Esophagus muscularis mucosa (tissue), 4 donors: ENCODE results near the gene FMN2.

Experiments used
- CTCF ChIP-seq, 3 experiments: fragments of 200-600 bp in 2 of 3; fragments of 450-650 bp in 1 of 3; sonication (generic) in 2 of 3; IDR thresholded peaks; one replicate each; pipeline ENCODE4 v1.5.1; 2017 to 2019; ENCODE audit warnings: antibody characterized with exemption in 3 of 3, mild to moderate bottlenecking in 2 of 3, moderate library complexity in 1 of 3
- EP300 ChIP-seq: sonication (generic); formaldehyde crosslinking; IDR thresholded peaks from one replicate; pipeline ENCODE4 v1.6.1; 2017; ENCODE audit warnings: antibody characterized with exemption
- POLR2A ChIP-seq: fragments of 450-650 bp; IDR thresholded peaks from one replicate; pipeline ENCODE4 v1.6.1; 2017; ENCODE audit warnings: antibody characterized with exemption, moderate library complexity, mild to moderate bottlenecking, low read depth
- POLR2AphosphoS5 ChIP-seq, 2 donors: sonication (generic); formaldehyde crosslinking; IDR thresholded peaks; one replicate each; pipeline ENCODE4 v1.6.1; 2017; ENCODE audit warnings: antibody characterized with exemption in 2 of 2

DNA sequence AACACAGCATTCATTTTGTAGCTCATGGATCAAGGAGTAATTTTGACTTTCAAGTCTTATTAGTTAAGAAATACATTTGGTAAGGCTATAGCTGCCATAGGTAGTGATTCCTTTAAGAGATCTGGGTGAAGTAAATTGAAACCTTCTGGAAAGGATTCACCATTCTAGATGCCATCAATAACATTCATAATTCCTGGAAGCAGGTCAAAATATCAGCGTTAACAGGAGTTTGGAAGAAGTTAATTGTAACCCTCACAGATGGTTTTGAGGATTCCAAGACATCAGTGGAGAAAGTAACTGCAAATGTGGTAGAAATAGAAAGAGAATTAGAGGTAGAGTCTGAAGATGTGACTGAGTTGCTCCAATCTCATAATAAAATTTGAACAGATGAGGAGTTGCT is 303.7 kb downstream of the FMN2 start:
- TF ChIP-seq EP300 (no peak), POLR2A (no peak), CTCF (IDR thresholded peaks at IDR 0.05) (no peak), POLR2AphosphoS5 (IDR thresholded peaks at IDR 0.05) (no peak)
